GM21381 (cell line): Measurements from ENCODE around the gene NCDN.
A peak's percentile ranks its signal among the peaks of the same experiment; 100 is the strongest.
"Not testable (repeated sequence)": the region's sequence is repeated elsewhere in the genome, so short reads cannot be mapped to it uniquely, and the experiment has no call there.

Experiments used
- ATAC-seq: cut with Tn5 transposase; IDR thresholded peaks from one replicate; pipeline ENCODE4 v1.9.1; 2021; ENCODE audit warnings: mild to moderate bottlenecking, moderate library complexity; ENCODE audit not compliant: unreplicated experiment

Gene NCDN

GRCh38 chr1:35568975-35569395 is 11.4 kb downstream of the NCDN start:
- ATAC-seq = no peak

GRCh38 chr1:35569936-35570335 is 12.3 kb downstream of the NCDN start:
- no peak for ATAC-seq

- ATAC-seq = no peak
Observed at GRCh38 chr1:35570589-35571137, 13.1 kb downstream of the NCDN start.

- no peak for ATAC-seq
Observed at GRCh38 chr1:35571263-35571662, 13.7 kb downstream of the NCDN start.

GRCh38 chr1:35572296-35572695 is 14.7 kb downstream of the NCDN start:
- no peak for ATAC-seq

- no peak for ATAC-seq
Observed at GRCh38 chr1:35573198-35574124, 15.9 kb downstream of the NCDN start, which contains the start of gene TFAP2E. TFAP2E (plus strand) TSS chr1:35573314; CDS start chr1:35573578, 264 bp downstream.

GRCh38 chr1:35574125-35574654 is 16.6 kb downstream of the NCDN start:
- ATAC-seq = no peak

GRCh38 chr1:35574655-35575415 is 17.2 kb downstream of the NCDN start:
- ATAC-seq = no peak

GRCh38 chr1:35575416-35575958 is 17.9 kb downstream of the NCDN start:
- ATAC-seq = no peak

- ATAC-seq = no peak
Observed at GRCh38 chr1:35576061-35576765, 18.6 kb downstream of the NCDN start.

- not testable (repeated sequence) for ATAC-seq
Observed at GRCh38 chr1:35576766-35577070, 19.1 kb downstream of the NCDN start.

GRCh38 chr1:35577071-35577998 is 19.7 kb downstream of the NCDN start:
- ATAC-seq = peak; percentile 75

GRCh38 chr1:35580949-35581388 is 23.4 kb downstream of the NCDN start:
- no peak for ATAC-seq

GRCh38 chr1:35581621-35582020 is 24.0 kb downstream of the NCDN start:
- ATAC-seq = not testable (repeated sequence)

- no peak for ATAC-seq
Observed at GRCh38 chr1:35585281-35585680, 27.7 kb downstream of the NCDN start.

GRCh38 chr1:35585805-35586204 is 28.2 kb downstream of the NCDN start:
- not testable (repeated sequence) for ATAC-seq

GRCh38 chr1:35586808-35587207 is 29.2 kb downstream of the NCDN start:
- no peak for ATAC-seq

- no peak for ATAC-seq
Observed at GRCh38 chr1:35587736-35588135, 30.1 kb downstream of the NCDN start.

- no peak for ATAC-seq
Observed at GRCh38 chr1:35588197-35588910, 30.8 kb downstream of the NCDN start.
